Parathyroid adenoma (tissue), 2 donors: ENCODE measurements around the gene HACL1.

Experiments
- H2AFZ ChIP-seq: fragments of 300-600 bp; sonication (generic); one replicate; pipeline ENCODE4 v1.7.0; 2017; ENCODE audit warnings: antibody characterized with exemption, mild to moderate bottlenecking
- H3K27ac ChIP-seq: fragments of 300-600 bp; sonication (generic); one replicate; pipeline ENCODE4 v1.7.0; 2017
- H3K27me3 ChIP-seq: fragments of 300-600 bp; sonication (generic); one replicate; pipeline ENCODE4 v1.7.0; 2017; ENCODE audit warnings: low read length; ENCODE audit not compliant: control insufficient read depth, insufficient read depth
- H3K36me3 ChIP-seq: fragments of 300-600 bp; sonication (generic); one replicate; pipeline ENCODE4 v1.7.0; 2017; ENCODE audit warnings: low read length; ENCODE audit not compliant: control insufficient read depth, insufficient read depth
- H3K4me1 ChIP-seq: fragments of 300-600 bp; sonication (generic); one replicate; pipeline ENCODE4 v1.7.0; 2017; ENCODE audit warnings: control low read depth
- H3K4me2 ChIP-seq: fragments of 300-600 bp; sonication (generic); one replicate; pipeline ENCODE4 v1.7.0; 2017; ENCODE audit warnings: low read length
- H3K4me3 ChIP-seq: fragments of 300-600 bp; sonication (generic); one replicate; pipeline ENCODE4 v1.7.0; 2017; ENCODE audit warnings: low read depth, low read length
- H3K79me2 ChIP-seq: fragments of 300-600 bp; sonication (generic); one replicate; pipeline ENCODE4 v1.7.0; 2017; ENCODE audit warnings: control low read depth
- H3K9ac ChIP-seq: fragments of 300-600 bp; sonication (generic); one replicate; pipeline ENCODE4 v1.7.0; 2017; ENCODE audit warnings: mild to moderate bottlenecking
- H3K9me3 ChIP-seq: fragments of 300-600 bp; sonication (generic); one replicate; pipeline ENCODE4 v1.7.0; 2017; ENCODE audit warnings: low read length; ENCODE audit not compliant: control insufficient read depth
- CTCF ChIP-seq: fragments of 300-600 bp; sonication (generic); IDR thresholded peaks from one replicate; pipeline ENCODE4 v1.7.0; 2017; ENCODE audit warnings: antibody characterized with exemption, mild to moderate bottlenecking
- donor health status: primary hyperparathyroidism.

The HACL1 gene

DNA sequence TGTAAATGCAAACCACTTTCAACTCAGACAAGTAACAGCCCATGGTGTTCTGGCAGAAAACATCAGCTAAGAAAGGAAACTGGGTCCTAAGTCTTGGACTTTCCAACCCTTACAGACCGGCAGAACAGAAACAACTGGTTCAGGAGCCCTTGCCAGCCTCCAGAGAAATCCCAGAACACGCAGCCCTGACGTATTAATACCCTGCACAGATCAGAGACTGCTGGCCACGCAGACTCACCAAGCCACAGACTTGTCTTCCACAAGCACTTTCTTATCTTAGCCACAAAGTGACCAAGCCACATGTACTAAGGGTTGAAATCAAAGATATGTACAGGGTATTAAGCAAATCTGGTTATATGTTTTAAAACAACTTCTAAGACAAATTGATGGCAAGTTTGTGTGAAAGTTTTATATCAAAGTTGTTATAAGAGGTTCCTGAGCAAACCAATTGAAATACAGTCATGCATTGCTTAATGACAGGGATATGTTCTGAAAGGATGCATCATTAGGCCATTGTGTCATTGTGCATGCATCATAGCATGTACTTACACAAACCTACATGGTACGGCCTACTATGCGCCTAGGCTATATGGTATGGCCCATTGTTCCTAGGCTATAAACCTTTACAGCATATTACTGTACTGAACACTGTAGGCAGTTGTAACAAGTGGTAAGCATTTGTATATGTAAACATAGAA lies 37.0 kb upstream of the HACL1 start:
- Histone ChIP-seq H3K9ac (no peak overlapping the region), H3K79me2 (no peaks in the 10 kb centered on the region), H3K27me3 (no peaks in the 10 kb centered on the region), H3K4me2 (no peak overlapping the region), H3K4me1 (peaks cover 28% of the 10 kb centered on the region), H3K9me3 (no peaks in the 10 kb centered on the region), H2AFZ (no peak overlapping the region), H3K4me3 (no peak overlapping the region), H3K36me3 (no peaks in the 10 kb centered on the region), H3K27ac (no peak overlapping the region)
- no peak for TF ChIP-seq CTCF

DNA sequence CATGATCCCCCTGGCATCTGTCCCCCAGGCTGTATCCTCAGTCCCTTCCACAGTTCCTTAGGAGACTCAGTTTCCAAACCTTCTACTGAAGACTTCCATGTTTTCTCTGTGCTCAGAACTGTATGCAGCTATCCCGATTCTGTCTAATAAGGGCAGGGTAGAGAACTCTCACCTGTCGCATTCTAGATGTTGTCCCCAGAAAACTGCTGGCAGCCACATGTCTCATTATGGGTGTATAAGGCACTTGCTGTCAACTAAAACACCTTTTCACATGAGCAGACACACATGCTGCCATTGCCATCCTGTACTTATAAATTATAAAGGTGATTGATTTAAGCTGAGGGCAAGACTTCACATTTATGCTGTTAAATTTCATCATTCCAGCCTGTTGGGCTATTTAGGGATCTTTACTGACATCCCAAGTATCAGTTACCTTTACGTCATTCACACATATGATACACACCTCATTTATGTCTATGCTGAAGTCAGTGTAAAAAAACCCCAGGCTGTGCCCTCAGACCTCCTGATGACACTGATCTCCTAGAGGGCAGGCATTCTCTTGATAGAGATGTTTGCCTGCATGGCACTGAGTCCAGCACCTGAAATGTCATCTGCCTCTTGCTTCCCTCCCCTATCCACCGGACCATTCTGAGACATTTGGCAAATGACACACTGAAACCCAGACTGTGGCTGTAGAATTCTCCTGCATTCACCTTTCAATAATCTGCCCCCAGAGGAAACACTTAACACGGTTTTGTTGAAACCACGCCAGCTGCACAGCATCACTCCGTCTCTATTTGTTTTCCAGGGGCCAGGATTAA lies 36.0 kb upstream of the HACL1 start:
- Histone ChIP-seq H3K4me1 (peaks cover 31% of the 10 kb centered on the region), H3K36me3 (no peaks in the 10 kb centered on the region), H3K9ac (no peak overlapping the region), H3K27ac (peak overlapping the region; percentile 27), H3K4me2 (no peak overlapping the region), H3K4me3 (no peak overlapping the region), H2AFZ (no peak overlapping the region), H3K27me3 (no peaks in the 10 kb centered on the region), H3K79me2 (no peaks in the 10 kb centered on the region), H3K9me3 (no peaks in the 10 kb centered on the region)
- TF ChIP-seq CTCF: no peak

GRCh38 chr3:15636028-15636709 lies 34.8 kb upstream of the HACL1 start:
- no peak for TF ChIP-seq CTCF
- Histone ChIP-seq H3K36me3 (no peaks in the 10 kb centered on the region), H3K4me2 (no peak overlapping the region), H2AFZ (peak overlapping the region; percentile 20), H3K9ac (no peak overlapping the region), H3K79me2 (no peaks in the 10 kb centered on the region), H3K4me1 (peaks cover 36% of the 10 kb centered on the region), H3K9me3 (no peaks in the 10 kb centered on the region), H3K27me3 (no peaks in the 10 kb centered on the region), H3K27ac (peak overlapping the region; percentile 72), H3K4me3 (no peak overlapping the region)

DNA sequence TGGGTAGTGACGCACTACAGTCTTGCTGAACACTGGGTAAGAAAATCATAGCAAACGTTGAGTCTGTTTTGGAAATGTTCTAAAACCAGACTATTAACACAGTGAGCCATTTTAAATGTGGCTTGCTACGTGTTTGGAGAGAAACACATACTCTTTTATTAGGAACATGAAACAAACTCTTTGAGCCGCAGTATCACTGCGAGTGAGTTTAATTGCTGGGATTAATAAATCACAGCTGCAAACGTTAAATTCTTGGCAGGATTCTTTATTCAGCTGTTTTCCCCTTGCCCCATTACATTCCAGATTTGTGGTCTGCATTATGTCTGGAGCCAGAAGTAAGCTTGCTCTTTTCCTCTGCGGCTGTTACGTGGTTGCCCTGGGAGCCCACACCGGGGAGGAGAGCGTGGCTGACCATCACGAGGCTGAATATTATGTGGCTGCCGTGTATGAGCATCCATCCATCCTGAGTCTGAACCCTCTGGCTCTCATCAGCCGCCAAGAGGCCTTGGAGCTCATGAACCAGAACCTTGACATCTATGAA lies 33.8 kb upstream of the HACL1 start:
- Histone ChIP-seq H3K27me3 (no peaks in the 10 kb centered on the region), H2AFZ (no peak overlapping the region), H3K79me2 (no peaks in the 10 kb centered on the region), H3K4me1 (peaks cover 45% of the 10 kb centered on the region), H3K9ac (no peak overlapping the region), H3K9me3 (no peaks in the 10 kb centered on the region), H3K4me3 (no peak overlapping the region), H3K36me3 (no peaks in the 10 kb centered on the region), H3K27ac (peak overlapping the region; percentile 72), H3K4me2 (no peak overlapping the region)
- no peak for TF ChIP-seq CTCF
